HL-60 (cell line): ENCODE data around the gene IL23R.

Experiments used
- DNase-seq, 2 experiments: peaks; one replicate each; pipeline ENCODE4 v3.0.0-alpha.2; 2010 to 2020; ENCODE audit warnings: low read depth in 1 of 2, low spot score in 1 of 2
- H3K27ac ChIP-seq: fragments of 250-450 bp; sonication (Bioruptor Pico); replicated peaks from 2 replicates; pipeline ENCODE4 v1.5.1; 2020; ENCODE audit warnings: mild to moderate bottlenecking, moderate library complexity
- H3K27me3 ChIP-seq: fragments of 250-450 bp; sonication (Bioruptor Pico); 2 replicates; pipeline ENCODE4 v1.5.1; 2021; ENCODE audit warnings: mild to moderate bottlenecking, moderate library complexity; ENCODE audit not compliant: insufficient read depth, poor library complexity, severe bottlenecking
- H3K4me3 ChIP-seq: replicated peaks from 2 replicates; pipeline ENCODE4 v1.5.1; 2011; ENCODE audit warnings: mild to moderate bottlenecking, control low read depth, low read length; ENCODE audit not compliant: insufficient read depth
- CTCF ChIP-seq: IDR thresholded peaks from one replicate; pipeline ENCODE4 v1.5.1; 2011; ENCODE audit warnings: low read length, control low read depth, inconsistent platforms; ENCODE audit not compliant: insufficient read depth
- GABPA ChIP-seq: IDR thresholded peaks from 2 replicates; pipeline ENCODE4 v1.6.1; 2012; ENCODE audit warnings: low read depth
- POLR2AphosphoS5 ChIP-seq: IDR thresholded peaks from 2 replicates; pipeline ENCODE4 v1.6.1; 2012; ENCODE audit warnings: low read depth
- REST ChIP-seq: IDR thresholded peaks from 2 replicates; pipeline ENCODE4 v1.6.1; 2012; ENCODE audit warnings: low read depth; ENCODE audit not compliant: insufficient replicate concordance
- SPI1 ChIP-seq: IDR thresholded peaks from 2 replicates; pipeline ENCODE4 v1.6.1; 2012; ENCODE audit warnings: low read depth, mild to moderate bottlenecking, borderline replicate concordance

The IL23R gene

GRCh38 chr1:67213948-67214347 lies 47.7 kb downstream of the IL23R start:
- no peaks in the 10 kb centered on the region for H3K27me3 ChIP-seq

GRCh38 chr1:67214420-67215174 lies 48.3 kb downstream of the IL23R start:
- Histone ChIP-seq H3K27me3 (no peaks in the 10 kb centered on the region), H3K4me3 (no peak overlapping the region), H3K27ac (no peak overlapping the region)
- TF ChIP-seq POLR2AphosphoS5: no peak
- TF ChIP-seq CTCF: peak; percentile 18
- DNase-seq: peak in 1 of 2 experiments; percentile 13

More at GRCh38 chr1:67213948-67214347, 47.7 kb downstream of the IL23R start:
- TF ChIP-seq REST (no peak), CTCF (no peak), SPI1 (no peak), GABPA (no peak), POLR2AphosphoS5 (no peak)
- no peak overlapping the region for H3K4me3 ChIP-seq
- H3K27ac ChIP-seq: no peak overlapping the region
- no peak for DNase-seq

- TF ChIP-seq REST: no peak
- TF ChIP-seq GABPA: no peak
- no peak for TF ChIP-seq CTCF
- TF ChIP-seq SPI1: no peak
- TF ChIP-seq POLR2AphosphoS5: no peak
- no peak for DNase-seq
- Histone ChIP-seq H3K27ac (no peak overlapping the region), H3K4me3 (no peak overlapping the region), H3K27me3 (no peaks in the 10 kb centered on the region)
Measured at GRCh38 chr1:67216401-67216800, 50.1 kb downstream of the IL23R start.

GRCh38 chr1:67217417-67217816 lies 51.2 kb downstream of the IL23R start:
- Histone ChIP-seq H3K27me3 (no peaks in the 10 kb centered on the region), H3K4me3 (no peak overlapping the region), H3K27ac (no peak overlapping the region)
- TF ChIP-seq REST (no peak), CTCF (no peak), POLR2AphosphoS5 (no peak), GABPA (no peak), SPI1 (no peak)
- no peak for DNase-seq
